ENCODE results near the gene VTCN1. TPM values are rescaled to one million over a fixed set of nuclear protein-coding genes. Genes with fewer than 3 reads are reported as not detected.

The VTCN1 gene
- total RNA-seq, 2 donors from 2014 or later = not detected

- H3K27me3 ChIP-seq = no peaks in the 10 kb centered on the region
- H3K4me1 ChIP-seq = no peaks in the 10 kb centered on the region
- no peak overlapping the region for H3K4me3 ChIP-seq
- intact Hi-C loops (cut with DNase I) = no loop called here
- no peak for TF ChIP-seq CTCF (IDR thresholded peaks at IDR 0.05)
- H3K27ac ChIP-seq = no peak overlapping the region
- no peaks in the 10 kb centered on the region for H3K36me3 ChIP-seq
- DNase-seq = no peak
- no peak overlapping the region for H3K9ac ChIP-seq (ENCODE audit: low read depth in 2 of 2, low read length in 2 of 2)
- H3K9me3 ChIP-seq = no peaks in the 10 kb centered on the region
Measured at GRCh38 chr1:117117697-117118096, 93.0 kb downstream of the VTCN1 start.

- Histone ChIP-seq H3K36me3 (no peaks in the 10 kb centered on the region), H3K27me3 (no peaks in the 10 kb centered on the region), H3K9ac (ENCODE audit: low read depth in 2 of 2, low read length in 2 of 2) (no peak overlapping the region), H3K27ac (no peak overlapping the region), H3K9me3 (no peaks in the 10 kb centered on the region), H3K4me1 (no peaks in the 10 kb centered on the region), H3K4me3 (no peak overlapping the region)
- no peak for TF ChIP-seq CTCF (IDR thresholded peaks at IDR 0.05)
- intact Hi-C loops (cut with DNase I) = no loop called here
- no peak for DNase-seq
Measured at GRCh38 chr1:117116784-117117130, 94.0 kb downstream of the VTCN1 start.

DNA sequence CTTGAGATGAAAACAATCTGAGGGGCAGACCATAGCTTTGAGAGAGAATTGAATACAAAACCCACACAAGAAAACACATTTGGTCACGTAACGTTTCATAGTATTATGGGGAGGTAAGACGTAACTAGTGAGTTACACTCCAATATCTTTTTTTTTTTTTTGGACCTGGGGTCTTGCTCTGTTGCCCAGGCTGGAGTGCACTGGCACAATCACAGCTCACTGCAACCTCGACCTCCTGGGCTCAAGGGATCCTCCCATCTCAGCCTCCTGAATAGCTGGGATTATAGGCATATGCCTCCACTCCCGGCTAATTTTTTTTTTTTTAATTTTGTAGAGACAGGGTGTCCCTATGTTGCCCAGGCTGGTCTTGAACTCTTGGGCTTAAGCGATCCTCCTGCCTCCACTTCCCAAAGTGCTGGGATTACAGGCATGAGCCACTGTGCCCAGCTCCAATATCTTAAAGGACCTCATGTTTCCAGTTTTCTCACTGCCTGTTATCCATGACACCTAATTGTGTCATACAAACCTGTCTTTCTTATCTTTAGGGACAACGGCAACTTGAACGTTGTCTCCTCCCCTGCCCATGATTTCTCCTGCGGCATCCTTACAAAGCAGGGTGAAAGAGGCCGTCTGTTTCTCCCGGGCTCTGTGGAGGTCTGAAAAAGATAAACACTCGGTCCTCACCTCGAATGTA, 94.5 kb downstream of the VTCN1 start:
- Histone ChIP-seq H3K4me3 (no peak overlapping the region), H3K27me3 (no peaks in the 10 kb centered on the region), H3K4me1 (no peaks in the 10 kb centered on the region), H3K36me3 (no peaks in the 10 kb centered on the region), H3K9ac (ENCODE audit: low read depth in 2 of 2, low read length in 2 of 2) (no peak overlapping the region), H3K9me3 (no peaks in the 10 kb centered on the region), H3K27ac (no peak overlapping the region)
- no peak for TF ChIP-seq CTCF (IDR thresholded peaks at IDR 0.05)
- no peak for DNase-seq
- intact Hi-C loops (cut with DNase I) = no loop called here

- intact Hi-C loops (cut with DNase I) = no loop called here
- Histone ChIP-seq H3K27me3 (no peaks in the 10 kb centered on the region), H3K9ac (ENCODE audit: low read depth in 2 of 2, low read length in 2 of 2) (no peak overlapping the region), H3K27ac (no peak overlapping the region), H3K9me3 (no peaks in the 10 kb centered on the region), H3K4me3 (no peak overlapping the region), H3K4me1 (no peaks in the 10 kb centered on the region), H3K36me3 (no peaks in the 10 kb centered on the region)
- no peak for DNase-seq
- TF ChIP-seq CTCF (IDR thresholded peaks at IDR 0.05) = no peak
Measured at GRCh38 chr1:117114877-117115276, 95.8 kb downstream of the VTCN1 start.

DNA sequence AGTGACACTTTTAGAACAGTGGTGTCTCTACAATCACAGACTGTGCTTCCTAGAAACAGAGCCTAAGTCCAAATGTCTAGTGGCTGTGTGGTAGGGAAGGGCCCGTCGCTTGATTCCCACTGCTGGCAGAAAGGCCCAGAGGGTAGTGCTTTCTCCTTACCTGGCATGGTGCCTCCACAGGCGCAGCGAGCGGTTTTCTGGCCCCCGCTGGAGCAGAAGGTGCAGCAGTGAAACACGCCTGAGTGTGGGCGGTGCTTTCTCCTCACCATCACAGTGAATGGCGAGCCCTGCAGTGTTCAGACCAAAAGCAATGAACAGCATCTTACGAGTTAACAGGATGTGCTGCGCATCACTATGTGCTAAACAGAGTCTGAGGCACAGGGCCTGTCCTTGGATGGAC, 97.5 kb downstream of the VTCN1 start:
- H3K36me3 ChIP-seq = no peaks in the 10 kb centered on the region

More for the DNA sequence above, 97.5 kb downstream of the VTCN1 start:
- Histone ChIP-seq H3K9me3 (no peaks in the 10 kb centered on the region), H3K4me1 (no peaks in the 10 kb centered on the region), H3K4me3 (no peak overlapping the region), H3K9ac (ENCODE audit: low read depth in 2 of 2, low read length in 2 of 2) (no peak overlapping the region), H3K27me3 (no peaks in the 10 kb centered on the region), H3K27ac (no peak overlapping the region)
- intact Hi-C loops (cut with DNase I) = no loop called here
- no peak for TF ChIP-seq CTCF (IDR thresholded peaks at IDR 0.05)
- no peak for DNase-seq

Measured in colonic mucosa (tissue), 4 donors.